ENCODE results near the gene CAB39.

The CAB39 gene

GRCh38 chr2:230738924-230739323 lies 26.3 kb downstream of the CAB39 start:
- TF ChIP-seq CTCF (IDR thresholded peaks at IDR 0.05): no peak
- no peak for TF ChIP-seq ZFX (IDR thresholded peaks at IDR 0.05; ENCODE audit: borderline replicate concordance)
- H3K27ac ChIP-seq: peak overlapping the region; percentile 69

GRCh38 chr2:230739961-230740360 lies 27.3 kb downstream of the CAB39 start:
- peak overlapping the region; percentile 69; the same call in 1 of the 2 replicates for H3K27ac ChIP-seq
- TF ChIP-seq ZFX (IDR thresholded peaks at IDR 0.05; ENCODE audit: borderline replicate concordance): no peak
- no peak for TF ChIP-seq CTCF (IDR thresholded peaks at IDR 0.05)

GRCh38 chr2:230742781-230743180 lies 30.1 kb downstream of the CAB39 start:
- TF ChIP-seq ZFX (IDR thresholded peaks at IDR 0.05; ENCODE audit: borderline replicate concordance) (no peak), CTCF (IDR thresholded peaks at IDR 0.05) (no peak)

DNA sequence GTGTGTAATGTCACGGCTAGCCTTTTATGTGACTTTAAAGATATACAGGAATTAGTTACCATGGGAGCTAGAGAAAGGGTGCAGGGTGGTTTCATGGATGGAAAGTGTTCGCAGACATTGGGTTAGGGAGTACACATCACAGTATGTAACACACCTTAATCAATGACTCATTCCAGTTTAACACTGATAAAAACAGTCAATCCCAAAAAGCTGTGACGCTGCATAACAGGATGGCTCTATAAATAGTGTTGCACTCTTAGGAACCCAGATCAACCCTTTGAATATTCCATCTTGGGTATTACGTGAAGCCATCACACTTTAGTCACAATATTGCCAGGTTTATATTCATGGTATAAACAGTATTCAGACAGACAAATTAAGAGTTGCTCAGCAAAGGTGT lies 33.6 kb downstream of the CAB39 start:
- no peak overlapping the region for H3K27ac ChIP-seq
- TF ChIP-seq CTCF (IDR thresholded peaks at IDR 0.05): no peak
- no peak for TF ChIP-seq ZFX (IDR thresholded peaks at IDR 0.05; ENCODE audit: borderline replicate concordance)

More at GRCh38 chr2:230742781-230743180, 30.1 kb downstream of the CAB39 start:
- no peak overlapping the region for H3K27ac ChIP-seq

DNA sequence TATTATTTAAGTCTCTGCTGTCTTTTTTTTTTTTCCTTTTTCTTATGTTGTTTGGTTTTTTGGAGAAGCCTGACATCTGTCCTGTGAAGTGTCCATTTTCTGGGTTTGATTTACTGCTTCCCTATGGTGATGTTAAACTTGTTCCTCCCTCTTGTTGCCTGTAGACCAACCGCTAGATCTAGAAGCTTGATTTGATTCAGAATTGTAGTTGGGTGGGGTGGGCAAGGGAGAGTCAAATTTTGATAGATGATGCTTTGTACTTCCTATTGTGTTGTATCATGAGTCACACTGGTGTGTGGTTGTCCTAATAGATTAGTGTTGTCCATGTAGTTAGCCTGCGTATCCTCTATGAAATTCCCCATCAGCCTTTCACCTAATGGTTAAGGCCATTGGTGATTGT lies 35.4 kb downstream of the CAB39 start:
- TF ChIP-seq CTCF (IDR thresholded peaks at IDR 0.05): no peak
- H3K27ac ChIP-seq: no peak overlapping the region

- TF ChIP-seq CTCF (IDR thresholded peaks at IDR 0.05): no peak
- TF ChIP-seq ZFX (IDR thresholded peaks at IDR 0.05; ENCODE audit: borderline replicate concordance): no peak
- H3K27ac ChIP-seq: no peak overlapping the region
Observed at GRCh38 chr2:230749111-230749510, 36.5 kb downstream of the CAB39 start.

DNA sequence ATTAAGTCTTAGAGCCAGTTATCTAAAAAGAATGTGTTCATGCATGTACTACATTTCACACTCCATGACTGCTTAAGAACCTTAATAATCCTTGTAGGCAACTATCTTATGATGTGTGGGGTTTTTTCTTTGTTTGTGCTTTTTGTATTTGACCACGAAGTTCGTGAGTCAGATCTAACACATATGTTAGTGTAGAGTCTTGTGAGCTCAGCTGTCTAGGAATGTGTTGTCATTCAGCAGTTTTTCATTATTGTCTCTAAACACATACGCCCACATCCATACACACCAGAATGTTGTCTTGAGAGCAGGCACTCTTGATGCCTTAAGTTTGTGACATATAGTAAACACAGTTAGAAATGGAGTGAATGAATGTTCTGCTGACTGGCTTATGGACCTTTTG lies 38.4 kb downstream of the CAB39 start:
- H3K27ac ChIP-seq: no peak overlapping the region
- TF ChIP-seq CTCF (IDR thresholded peaks at IDR 0.05): no peak
- no peak for TF ChIP-seq ZFX (IDR thresholded peaks at IDR 0.05; ENCODE audit: borderline replicate concordance)
